GM18499 (cell line): ENCODE data around the gene NABP1.
"Not testable (repeated sequence)": the region's sequence is repeated elsewhere in the genome, so short reads cannot be mapped to it uniquely, and the experiment has no call there.

Experiments used
- ATAC-seq: cut with Tn5 transposase; IDR thresholded peaks from one replicate; pipeline ENCODE4 v1.9.1; 2021; ENCODE audit warnings: moderate number of reproducible peaks; ENCODE audit not compliant: insufficient read depth, unreplicated experiment

The NABP1 gene, protein sequence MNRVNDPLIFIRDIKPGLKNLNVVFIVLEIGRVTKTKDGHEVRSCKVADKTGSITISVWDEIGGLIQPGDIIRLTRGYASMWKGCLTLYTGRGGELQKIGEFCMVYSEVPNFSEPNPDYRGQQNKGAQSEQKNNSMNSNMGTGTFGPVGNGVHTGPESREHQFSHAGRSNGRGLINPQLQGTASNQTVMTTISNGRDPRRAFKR

GRCh38 chr2:191677646-191678436 is at the start of gene NABP1:
TSS of gene NABP1 (plus strand) at chr2:191678136. CDS start at chr2:191678615, 479 bp downstream.
- peak; percentile 32 for ATAC-seq

GRCh38 chr2:191629001-191629453 is 48.9 kb upstream of the NABP1 start:
- ATAC-seq = peak; percentile 41

DNA sequence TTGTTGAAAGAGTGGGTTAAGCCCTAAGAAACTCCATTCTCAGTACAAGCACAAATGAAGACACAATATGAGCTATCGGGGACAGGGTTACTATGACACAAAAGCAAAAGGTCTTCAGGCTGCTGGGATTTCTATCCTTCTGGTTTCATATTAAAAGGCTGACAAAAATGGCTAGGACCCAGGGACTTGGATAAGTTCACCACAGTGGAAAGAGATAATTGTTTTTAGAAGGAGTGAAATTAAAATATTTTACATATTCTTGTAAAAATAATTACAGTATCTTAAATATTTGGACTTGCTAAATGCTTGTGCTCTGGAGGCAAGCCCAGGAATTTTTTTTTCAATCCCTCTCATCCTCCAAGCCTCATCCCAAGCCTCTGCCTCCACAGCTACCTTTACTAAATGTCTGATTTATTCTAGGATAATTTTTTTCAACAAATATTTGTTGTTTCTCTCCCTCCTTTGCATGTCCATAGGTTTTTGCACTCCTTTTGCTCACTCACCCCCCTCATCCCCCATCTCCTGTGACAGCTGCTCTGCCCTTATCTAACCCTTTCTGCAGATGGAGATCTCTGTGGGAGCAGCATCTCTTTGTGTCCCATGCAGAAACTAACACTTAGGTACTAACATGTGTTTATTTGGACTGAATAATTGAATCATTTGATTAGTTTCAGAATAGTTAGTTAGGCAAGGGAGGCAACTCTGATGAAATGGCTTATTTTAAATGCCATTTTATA is 47.8 kb upstream of the NABP1 start:
- ATAC-seq = no peak

DNA sequence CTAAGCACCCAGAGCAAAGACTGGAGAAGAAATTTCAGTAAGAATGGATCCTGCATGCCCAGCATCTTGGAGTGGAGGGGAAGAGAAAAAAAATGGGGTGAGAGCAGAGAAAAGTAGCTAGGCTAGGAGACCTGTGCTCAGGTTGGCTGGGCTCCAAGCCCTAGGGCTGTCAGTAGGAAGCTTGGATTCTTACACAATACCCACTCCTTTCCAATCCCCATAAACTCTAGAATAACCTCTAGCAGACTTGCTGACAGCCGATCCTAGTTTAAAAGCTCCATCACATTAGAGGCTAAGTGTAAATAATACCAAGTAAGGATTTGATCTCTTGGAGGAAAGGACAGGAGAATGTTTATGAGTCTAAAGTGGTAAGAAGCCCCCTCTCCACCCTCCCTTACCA is 46.2 kb upstream of the NABP1 start:
- no peak for ATAC-seq

DNA sequence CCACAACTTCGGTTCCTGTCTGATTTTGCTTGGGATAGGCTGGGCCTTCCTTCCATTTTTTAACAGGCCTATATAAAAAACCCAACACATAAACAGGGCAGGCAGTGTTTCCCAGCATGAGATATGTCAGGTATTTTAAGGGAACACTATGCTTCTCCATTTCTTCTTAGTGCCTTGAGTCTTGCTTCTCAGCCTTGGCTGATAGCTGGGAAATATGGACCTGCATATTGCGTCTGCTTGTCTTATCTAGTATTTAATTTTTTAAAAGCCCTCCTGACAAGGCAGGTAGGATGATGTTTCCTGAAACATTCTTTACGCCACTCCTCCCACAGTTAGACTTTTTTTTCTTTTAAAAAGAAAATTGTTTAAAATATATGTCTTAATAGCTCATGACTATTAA is 45.5 kb upstream of the NABP1 start:
- ATAC-seq = no peak

DNA sequence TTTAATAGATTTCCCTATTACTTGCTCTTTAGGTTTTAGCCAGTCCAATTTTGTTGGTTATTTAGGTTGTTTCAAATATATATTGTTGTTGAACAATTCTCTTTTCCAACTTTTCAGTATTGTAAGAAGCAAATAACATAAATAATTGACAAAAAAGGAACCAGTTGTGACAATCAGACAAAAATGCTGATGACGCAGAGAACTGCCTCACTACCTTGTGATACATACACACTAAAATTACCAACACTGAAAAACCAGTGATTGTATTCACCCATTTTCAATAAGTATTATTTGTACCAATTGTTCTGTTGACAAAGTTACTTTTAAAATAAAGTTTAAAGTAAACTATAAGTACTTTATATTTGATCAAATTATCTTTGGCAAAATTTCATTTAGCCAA is 43.1 kb upstream of the NABP1 start:
- no peak for ATAC-seq

GRCh38 chr2:191635333-191636234 is 42.4 kb upstream of the NABP1 start:
- ATAC-seq = peak; percentile 90

DNA sequence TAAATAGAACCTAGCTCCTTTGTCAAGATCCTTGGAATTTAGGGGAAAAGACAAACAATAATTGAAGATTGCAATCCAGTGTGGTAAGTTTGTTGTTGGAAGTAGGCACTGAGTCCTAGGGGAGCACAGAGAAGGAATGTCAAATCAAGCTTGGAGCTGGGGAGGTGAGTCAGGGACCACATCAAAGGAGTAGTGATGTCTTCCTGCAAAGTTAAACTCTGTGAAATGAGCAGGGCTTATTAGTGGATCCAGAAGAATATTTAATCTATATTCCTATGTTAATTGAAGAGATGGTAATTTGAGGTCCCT is 41.7 kb upstream of the NABP1 start:
- ATAC-seq = no peak

GRCh38 chr2:191636586-191636985 is 41.4 kb upstream of the NABP1 start:
- ATAC-seq = no peak

DNA sequence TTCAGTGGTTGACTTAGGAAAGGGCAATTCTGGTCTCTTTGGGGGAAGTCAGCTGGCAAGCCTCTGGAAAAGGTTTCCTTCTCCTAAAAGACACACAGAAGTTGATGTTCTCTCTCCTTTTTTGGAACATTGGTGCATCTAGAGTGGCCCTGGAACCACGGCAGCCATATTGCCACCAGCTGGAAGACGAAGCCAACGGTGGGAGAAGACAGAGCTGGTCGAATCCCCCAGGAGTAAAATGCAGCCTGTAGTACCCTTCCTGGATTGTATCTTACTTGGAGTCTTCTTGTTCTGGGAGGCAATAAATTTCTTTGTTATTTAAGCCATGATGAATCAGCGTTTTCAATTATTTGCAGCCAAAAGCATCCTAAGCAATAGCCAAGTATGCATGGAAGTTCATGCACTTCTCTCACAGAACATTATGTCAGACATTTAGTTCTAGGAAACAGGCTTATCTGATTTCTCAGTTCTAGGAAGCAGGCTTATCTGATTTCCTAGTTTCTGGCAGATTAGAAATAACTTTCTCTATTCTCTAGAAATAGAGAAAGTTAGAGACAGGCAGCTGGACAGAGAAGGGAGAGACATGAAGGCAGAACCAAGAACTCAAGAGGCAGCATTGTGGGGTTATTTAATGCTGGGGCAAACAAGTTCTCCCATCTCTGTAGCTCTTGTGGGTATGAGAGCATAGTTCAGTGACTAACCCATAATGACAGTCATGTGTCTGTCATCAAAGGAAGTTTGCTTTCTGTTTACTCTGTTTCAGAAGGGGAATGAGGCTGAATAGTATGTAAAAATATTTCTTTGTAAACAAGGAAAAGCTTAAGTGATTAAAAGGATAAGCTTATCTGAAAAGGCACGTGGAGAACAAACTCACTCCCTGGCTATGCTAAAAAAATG is 40.5 kb upstream of the NABP1 start:
- ATAC-seq = peak; percentile 62

GRCh38 chr2:191638079-191638801 is 39.7 kb upstream of the NABP1 start:
- ATAC-seq = peak; percentile 3

DNA sequence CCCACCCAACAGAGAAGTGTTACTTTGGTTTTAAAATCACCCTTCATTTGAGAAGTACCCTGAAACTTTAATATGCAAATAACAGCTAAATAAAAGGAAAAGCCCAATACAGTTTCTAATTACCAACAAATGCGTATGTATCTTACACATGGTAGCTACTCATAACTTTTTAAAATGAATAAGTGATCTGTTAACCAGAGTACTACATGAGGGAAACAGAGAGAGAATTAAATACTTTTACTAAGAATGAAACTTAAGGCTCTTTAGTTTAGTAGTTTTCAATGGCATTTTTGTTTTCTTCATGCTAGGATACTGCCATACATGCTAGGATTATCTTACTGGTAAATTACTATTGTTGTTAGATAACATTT is 39.1 kb upstream of the NABP1 start:
- no peak for ATAC-seq

DNA sequence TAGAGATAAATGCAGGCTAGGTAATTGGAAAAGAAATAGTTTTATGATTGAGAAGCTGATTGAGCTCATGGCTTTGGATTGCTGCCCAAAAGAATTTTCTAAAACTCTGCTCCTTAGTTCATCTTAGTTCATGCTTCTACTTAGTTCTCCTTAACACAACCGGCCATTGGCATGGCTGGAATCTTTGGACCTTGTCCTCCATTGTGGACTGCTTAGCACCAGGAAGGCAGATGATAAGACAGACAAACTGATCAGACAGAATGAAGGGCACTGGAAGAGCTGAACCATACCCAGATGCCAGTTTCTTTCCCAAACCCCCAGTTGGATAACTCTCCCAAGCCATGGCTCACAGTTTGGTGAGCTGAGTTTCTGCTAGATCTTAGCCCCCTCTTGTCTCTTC is 36.3 kb upstream of the NABP1 start:
- ATAC-seq = no peak

GRCh38 chr2:191642541-191642940 is 35.4 kb upstream of the NABP1 start:
- ATAC-seq = no peak

DNA sequence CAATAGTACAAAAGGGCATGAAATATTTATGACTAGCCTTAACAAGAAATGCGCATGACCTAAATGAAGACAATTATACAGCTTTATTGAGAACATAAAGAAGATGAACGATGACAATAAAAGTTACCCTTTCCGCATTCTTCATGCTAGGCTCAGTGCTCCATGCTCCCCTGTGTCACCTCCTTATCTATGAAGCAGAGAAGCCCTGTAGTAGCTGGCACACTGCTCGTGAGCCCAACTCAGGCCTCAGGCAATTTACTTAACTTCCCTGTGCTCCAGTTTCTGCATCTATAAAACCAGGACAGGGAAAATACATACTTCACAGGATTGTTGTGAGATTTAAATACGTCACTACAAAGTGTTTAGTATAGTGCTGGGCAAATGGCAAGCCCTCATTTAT is 34.5 kb upstream of the NABP1 start:
- no peak for ATAC-seq

DNA sequence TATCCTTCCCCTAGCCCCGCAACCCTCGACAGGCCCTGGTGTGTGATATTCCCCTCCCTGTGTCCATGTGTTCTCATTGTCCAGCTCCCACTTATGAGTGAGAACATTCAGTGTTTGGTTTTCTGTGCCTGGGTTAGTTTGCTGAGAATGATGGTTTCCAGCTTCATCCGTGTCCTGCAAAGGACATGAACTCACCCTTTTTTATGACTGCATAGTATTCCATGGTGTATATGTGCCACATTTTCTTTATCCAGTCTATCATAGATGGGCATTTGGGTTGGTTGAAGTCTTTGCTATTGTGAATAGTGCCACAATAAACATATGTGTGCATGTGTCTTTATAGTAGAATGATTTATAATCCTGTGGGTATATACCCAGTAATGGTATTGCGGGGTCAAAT is 33.3 kb upstream of the NABP1 start:
- not testable (repeated sequence) for ATAC-seq

DNA sequence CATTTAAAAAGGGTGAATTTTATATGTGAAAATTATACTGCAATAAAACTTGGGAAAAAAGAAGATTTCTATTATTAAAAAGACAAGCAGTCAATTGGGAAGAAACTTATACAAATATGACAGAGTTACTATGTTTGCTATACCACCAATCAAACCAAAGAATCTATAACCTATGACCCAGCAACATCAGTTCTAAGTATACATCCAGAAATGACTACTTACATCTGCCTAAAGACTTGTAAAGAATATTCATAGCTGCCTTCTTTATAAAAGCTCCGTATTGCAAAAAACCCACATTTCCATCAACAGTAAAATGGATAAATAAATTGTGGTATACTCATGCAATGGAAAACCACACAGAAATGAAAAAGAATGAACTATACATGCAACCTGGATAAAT is 32.9 kb upstream of the NABP1 start:
- no peak for ATAC-seq

GRCh38 chr2:191645434-191646162 is 32.3 kb upstream of the NABP1 start:
- ATAC-seq = no peak
